Measurements from ENCODE around the gene PLCB1.

Gene PLCB1

DNA sequence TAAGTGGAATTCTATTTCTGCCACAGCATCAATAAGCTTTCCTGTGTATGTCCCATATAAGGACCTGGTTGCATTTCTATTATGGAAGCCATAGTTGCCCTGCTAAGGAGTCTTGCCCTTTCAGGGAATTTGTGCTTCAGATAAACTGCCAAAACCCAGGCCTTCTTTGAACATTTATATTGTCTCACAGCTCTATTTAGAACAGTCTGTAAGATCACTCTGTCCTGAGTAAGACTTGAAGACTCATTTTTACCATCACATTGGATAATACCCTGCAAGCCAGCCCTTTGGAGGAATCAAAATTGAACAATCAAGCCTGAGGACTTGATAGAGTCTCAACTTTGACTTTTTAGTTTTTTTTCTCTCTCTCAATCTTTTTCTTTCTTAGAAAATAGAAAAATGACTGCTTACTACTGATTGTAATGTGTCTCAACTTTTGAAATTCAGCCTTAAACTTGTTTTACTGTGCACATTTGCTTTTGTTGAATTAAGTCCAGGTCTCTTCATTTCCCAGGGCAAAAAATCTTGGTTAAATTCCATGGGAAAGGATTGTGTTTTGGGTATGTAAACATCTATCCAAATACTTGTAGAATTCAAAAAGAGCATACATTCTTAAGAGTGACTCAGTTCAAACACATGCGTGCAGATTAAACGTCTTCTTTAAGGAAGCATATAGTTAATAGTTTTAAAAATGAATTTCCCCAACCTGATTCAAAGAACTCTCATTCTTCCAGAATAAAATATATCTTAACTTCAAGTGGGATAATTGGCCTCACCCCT is 91.2 kb downstream of the PLCB1 start:
- TF ChIP-seq POLR2AphosphoS5 (IDR thresholded peaks at IDR 0.05; ENCODE audit: low read depth, low read length) = no peak
- no peak for TF ChIP-seq REST (IDR thresholded peaks at IDR 0.05; ENCODE audit: insufficient read depth in 1 of 2, low read depth in 2 of 2, low read length in 2 of 2)
- TF ChIP-seq FOXP2 (optimal IDR thresholded peaks at IDR 0.05; ENCODE audit: borderline replicate concordance, extremely low read depth, extremely low read length, insufficient read depth) = no peak
- no peak for TF ChIP-seq SIN3A (IDR thresholded peaks at IDR 0.05; ENCODE audit: borderline replicate concordance, insufficient read depth, low read length)
- no peak for TF ChIP-seq TAF1 (IDR thresholded peaks at IDR 0.05; ENCODE audit: borderline replicate concordance, insufficient read depth, low read length)

DNA sequence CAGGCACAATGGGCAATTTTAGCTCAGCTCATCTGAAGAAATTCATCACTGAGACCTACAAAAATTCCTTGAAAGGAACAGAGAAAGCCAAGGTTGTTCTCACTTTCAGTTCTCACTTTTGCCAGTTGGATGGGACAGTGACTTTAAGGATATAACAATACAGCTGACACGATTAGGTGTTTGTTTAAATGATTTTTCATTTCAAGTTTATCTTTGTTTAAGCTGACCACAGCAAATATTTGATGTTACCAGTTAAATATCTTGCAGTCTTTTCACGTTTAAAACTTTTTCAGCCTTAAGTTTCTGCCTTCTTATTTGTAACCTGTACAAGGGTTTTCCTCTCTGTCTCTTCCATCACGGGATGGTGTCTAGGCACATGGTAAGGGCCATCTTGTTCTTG is 93.6 kb downstream of the PLCB1 start:
- TF ChIP-seq POLR2AphosphoS5 (IDR thresholded peaks at IDR 0.05; ENCODE audit: low read depth, low read length) = no peak
- no peak for TF ChIP-seq SIN3A (IDR thresholded peaks at IDR 0.05; ENCODE audit: borderline replicate concordance, insufficient read depth, low read length)
- TF ChIP-seq REST (IDR thresholded peaks at IDR 0.05; ENCODE audit: insufficient read depth in 1 of 2, low read depth in 2 of 2, low read length in 2 of 2) = no peak
- TF ChIP-seq TAF1 (IDR thresholded peaks at IDR 0.05; ENCODE audit: borderline replicate concordance, insufficient read depth, low read length) = no peak
- TF ChIP-seq FOXP2 (optimal IDR thresholded peaks at IDR 0.05; ENCODE audit: borderline replicate concordance, extremely low read depth, extremely low read length, insufficient read depth) = no peak

- TF ChIP-seq TAF1 (IDR thresholded peaks at IDR 0.05; ENCODE audit: borderline replicate concordance, insufficient read depth, low read length) (no peak), REST (IDR thresholded peaks at IDR 0.05; ENCODE audit: insufficient read depth in 1 of 2, low read depth in 2 of 2, low read length in 2 of 2) (no peak), SIN3A (IDR thresholded peaks at IDR 0.05; ENCODE audit: borderline replicate concordance, insufficient read depth, low read length) (no peak), FOXP2 (optimal IDR thresholded peaks at IDR 0.05; ENCODE audit: borderline replicate concordance, extremely low read depth, extremely low read length, insufficient read depth) (no peak), POLR2AphosphoS5 (IDR thresholded peaks at IDR 0.05; ENCODE audit: low read depth, low read length) (no peak)
These were observed 94.0 kb downstream of the PLCB1 start for GRCh38 chr20:8226106-8226505.

GRCh38 chr20:8227293-8227692 is 95.2 kb downstream of the PLCB1 start:
- TF ChIP-seq REST (IDR thresholded peaks at IDR 0.05; ENCODE audit: insufficient read depth in 1 of 2, low read depth in 2 of 2, low read length in 2 of 2) = no peak
- TF ChIP-seq FOXP2 (optimal IDR thresholded peaks at IDR 0.05; ENCODE audit: borderline replicate concordance, extremely low read depth, extremely low read length, insufficient read depth) = no peak
- no peak for TF ChIP-seq TAF1 (IDR thresholded peaks at IDR 0.05; ENCODE audit: borderline replicate concordance, insufficient read depth, low read length)
- no peak for TF ChIP-seq SIN3A (IDR thresholded peaks at IDR 0.05; ENCODE audit: borderline replicate concordance, insufficient read depth, low read length)
- no peak for TF ChIP-seq POLR2AphosphoS5 (IDR thresholded peaks at IDR 0.05; ENCODE audit: low read depth, low read length)
